ENCODE results near the gene PHF23.

DNA sequence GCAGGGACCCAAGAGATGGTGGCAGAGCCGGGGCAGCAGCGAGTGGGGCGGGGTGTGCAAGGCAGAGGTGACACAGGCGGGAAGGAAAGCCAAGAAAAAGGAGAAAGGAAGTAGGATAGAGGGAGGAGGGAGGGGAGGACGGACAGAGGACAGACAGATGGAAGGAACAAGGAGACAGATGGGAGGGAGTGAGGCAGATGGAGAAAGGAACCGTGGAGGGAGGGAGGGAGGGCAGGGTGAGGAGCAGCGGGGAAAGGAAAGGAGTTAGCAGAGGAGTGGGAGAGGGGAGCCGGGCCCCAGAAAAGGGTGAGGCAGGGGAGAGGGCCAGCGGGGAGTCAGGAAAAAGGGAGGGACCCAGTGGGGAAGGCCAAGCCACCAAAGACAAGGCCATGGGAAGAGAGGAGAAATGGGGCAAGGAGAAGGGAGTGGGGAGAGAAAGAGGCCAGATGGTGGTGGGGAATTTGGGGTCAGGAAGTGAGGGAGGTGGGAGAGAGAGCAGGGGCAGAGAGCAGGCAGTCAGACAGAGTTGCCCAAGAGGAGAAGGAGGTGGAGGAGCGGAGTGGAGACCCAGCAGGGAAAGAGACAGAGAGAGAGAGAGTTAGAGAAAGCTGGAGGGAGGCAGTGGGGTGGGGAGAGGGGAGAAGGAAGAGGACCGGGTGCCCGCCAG lies 46.9 kb downstream of the PHF23 start:
- TF ChIP-seq, protein P1, sequence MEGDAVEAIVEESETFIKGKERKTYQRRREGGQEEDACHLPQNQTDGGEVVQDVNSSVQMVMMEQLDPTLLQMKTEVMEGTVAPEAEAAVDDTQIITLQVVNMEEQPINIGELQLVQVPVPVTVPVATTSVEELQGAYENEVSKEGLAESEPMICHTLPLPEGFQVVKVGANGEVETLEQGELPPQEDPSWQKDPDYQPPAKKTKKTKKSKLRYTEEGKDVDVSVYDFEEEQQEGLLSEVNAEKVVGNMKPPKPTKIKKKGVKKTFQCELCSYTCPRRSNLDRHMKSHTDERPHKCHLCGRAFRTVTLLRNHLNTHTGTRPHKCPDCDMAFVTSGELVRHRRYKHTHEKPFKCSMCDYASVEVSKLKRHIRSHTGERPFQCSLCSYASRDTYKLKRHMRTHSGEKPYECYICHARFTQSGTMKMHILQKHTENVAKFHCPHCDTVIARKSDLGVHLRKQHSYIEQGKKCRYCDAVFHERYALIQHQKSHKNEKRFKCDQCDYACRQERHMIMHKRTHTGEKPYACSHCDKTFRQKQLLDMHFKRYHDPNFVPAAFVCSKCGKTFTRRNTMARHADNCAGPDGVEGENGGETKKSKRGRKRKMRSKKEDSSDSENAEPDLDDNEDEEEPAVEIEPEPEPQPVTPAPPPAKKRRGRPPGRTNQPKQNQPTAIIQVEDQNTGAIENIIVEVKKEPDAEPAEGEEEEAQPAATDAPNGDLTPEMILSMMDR (IDR thresholded peaks at IDR 0.05), result no peak
- TF ChIP-seq, protein P2, sequence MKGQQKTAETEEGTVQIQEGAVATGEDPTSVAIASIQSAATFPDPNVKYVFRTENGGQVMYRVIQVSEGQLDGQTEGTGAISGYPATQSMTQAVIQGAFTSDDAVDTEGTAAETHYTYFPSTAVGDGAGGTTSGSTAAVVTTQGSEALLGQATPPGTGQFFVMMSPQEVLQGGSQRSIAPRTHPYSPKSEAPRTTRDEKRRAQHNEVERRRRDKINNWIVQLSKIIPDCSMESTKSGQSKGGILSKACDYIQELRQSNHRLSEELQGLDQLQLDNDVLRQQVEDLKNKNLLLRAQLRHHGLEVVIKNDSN (CRISPR knock-in tag; IDR thresholded peaks at IDR 0.05), result no peak
- TF ChIP-seq NFYB (CRISPR knock-in tag; conservative IDR thresholded peaks at IDR 0.05; ENCODE audit: low read depth) (no peak), GABPB1 (CRISPR knock-in tag; IDR thresholded peaks at IDR 0.05) (no peak), ZNF232 (CRISPR knock-in tag; IDR thresholded peaks at IDR 0.05) (no peak), ESRRA (CRISPR knock-in tag; IDR thresholded peaks at IDR 0.05; ENCODE audit: borderline replicate concordance) (no peak)
